ENCODE data around the gene SESN1. TPM values are rescaled to one million over a fixed set of nuclear protein-coding genes. Genes with fewer than 3 reads are reported as not detected.

The SESN1 gene
- polyA plus RNA-seq, 1 experiment, result 9.1 TPM

GRCh38 chr6:108993876-108994275 lies 100.8 kb downstream of the SESN1 start:
- Histone ChIP-seq H3K4me3 (ENCODE audit: low read depth, low read length) (no peak overlapping the region), H3K27me3 (ENCODE audit: control insufficient read depth, insufficient read depth, low read length) (no peaks in the 10 kb centered on the region), H3K36me3 (ENCODE audit: control insufficient read depth, insufficient read depth, low read length) (peaks cover 8% of the 10 kb centered on the region; the same call in 1 of the 2 replicates)
- ChIA-PET CTCF (no interaction called here), POLR2A (no interaction called here)
- no peak for DNase-seq (ENCODE audit: low read depth)
- TF ChIP-seq CTCF (IDR thresholded peaks at IDR 0.05; ENCODE audit: insufficient read depth, low read depth, low read length), result no peak

- ChIA-PET CTCF (interaction anchor here (0.8 kb wide), 1 partner anchor 19 kb away, joined by 3 read pairs; no protein-coding TSS in a partner anchor), POLR2A (no interaction called here)
- Histone ChIP-seq H3K36me3 (ENCODE audit: control insufficient read depth, insufficient read depth, low read length) (peaks cover 11% of the 10 kb centered on the region), H3K4me3 (ENCODE audit: low read depth, low read length) (no peak overlapping the region), H3K27me3 (ENCODE audit: control insufficient read depth, insufficient read depth, low read length) (no peaks in the 10 kb centered on the region)
- no peak for DNase-seq (ENCODE audit: low read depth)
- TF ChIP-seq CTCF (IDR thresholded peaks at IDR 0.05; ENCODE audit: insufficient read depth, low read depth, low read length), result no peak
These were observed 104.9 kb downstream of the SESN1 start for GRCh38 chr6:108989700-108990099.

GRCh38 chr6:108988765-108989164 lies 105.9 kb downstream of the SESN1 start:
- H3K4me3 ChIP-seq (ENCODE audit: low read depth, low read length), result no peak overlapping the region
- no peaks in the 10 kb centered on the region for H3K27me3 ChIP-seq (ENCODE audit: control insufficient read depth, insufficient read depth, low read length)
- DNase-seq (ENCODE audit: low read depth), result no peak
- POLR2A ChIA-PET, result no interaction called here
- CTCF ChIA-PET, result interaction anchor here (1.3 kb wide), 1 partner anchor 20 kb away, joined by 3 read pairs; no protein-coding TSS in a partner anchor
- H3K36me3 ChIP-seq (ENCODE audit: control insufficient read depth, insufficient read depth, low read length), result peaks cover 10% of the 10 kb centered on the region
- TF ChIP-seq CTCF (IDR thresholded peaks at IDR 0.05; ENCODE audit: insufficient read depth, low read depth, low read length), result no peak

DNA sequence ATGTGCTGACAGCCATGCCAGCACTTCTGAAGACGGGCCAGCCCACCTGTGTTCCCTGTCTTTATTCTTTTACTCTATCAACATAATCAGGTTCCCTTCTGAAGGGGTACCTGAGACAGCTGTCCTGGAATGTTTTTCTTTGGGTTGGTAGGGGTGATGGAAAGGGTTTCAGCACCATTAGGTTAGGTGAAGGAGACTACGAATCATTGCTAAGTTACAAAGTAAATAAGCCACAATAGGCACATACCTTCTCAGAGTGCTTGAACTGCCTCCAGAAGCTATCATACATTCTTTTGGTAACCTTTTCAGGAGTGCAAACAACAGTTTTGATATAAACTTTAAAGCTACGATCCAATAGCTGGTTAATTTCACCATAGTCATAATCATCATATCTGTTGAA lies 106.3 kb downstream of the SESN1 start:
- no peak for DNase-seq (ENCODE audit: low read depth)
- Histone ChIP-seq H3K36me3 (ENCODE audit: control insufficient read depth, insufficient read depth, low read length) (peaks cover 9% of the 10 kb centered on the region), H3K27me3 (ENCODE audit: control insufficient read depth, insufficient read depth, low read length) (no peaks in the 10 kb centered on the region), H3K4me3 (ENCODE audit: low read depth, low read length) (no peak overlapping the region)
- TF ChIP-seq CTCF (IDR thresholded peaks at IDR 0.05; ENCODE audit: insufficient read depth, low read depth, low read length), result no peak
- CTCF ChIA-PET, result interaction anchor here (1.0 to 1.3 kb wide), 2 partner anchors 19 to 49 kb away, joined by 3 read pairs; no protein-coding TSS in a partner anchor
- POLR2A ChIA-PET, result no interaction called here

- no peak for TF ChIP-seq CTCF (IDR thresholded peaks at IDR 0.05; ENCODE audit: insufficient read depth, low read depth, low read length)
- Histone ChIP-seq H3K27me3 (ENCODE audit: control insufficient read depth, insufficient read depth, low read length) (no peaks in the 10 kb centered on the region), H3K36me3 (ENCODE audit: control insufficient read depth, insufficient read depth, low read length) (peaks cover 9% of the 10 kb centered on the region), H3K4me3 (ENCODE audit: low read depth, low read length) (no peak overlapping the region)
- CTCF ChIA-PET, result interaction anchor here (0.8 to 1.8 kb wide), 5 partner anchors 13 to 201 kb away, joined by 3 to 8 read pairs (median 3); no protein-coding TSS in a partner anchor
- no peak for DNase-seq (ENCODE audit: low read depth)
- POLR2A ChIA-PET, result no interaction called here
These were observed 107.5 kb downstream of the SESN1 start for GRCh38 chr6:108987156-108987555.
